Neural progenitor cell (in vitro differentiated cells): ENCODE results near the gene UNG.

Source experiments
- EZH2 ChIP-seq: fragments of 200-600 bp; sonication (generic); IDR thresholded peaks from 2 replicates; pipeline ENCODE4 v1.6.1; 2017; ENCODE audit warnings: antibody characterized with exemption, mild to moderate bottlenecking, moderate library complexity
- EZH2phosphoT487 ChIP-seq: fragments of 200-600 bp; sonication (generic); IDR thresholded peaks from 2 replicates; pipeline ENCODE4 v1.6.1; 2017; ENCODE audit warnings: antibody characterized with exemption
- TF ChIP-seq, protein P1 (sequence below): fragments of 200-600 bp; sonication (generic); IDR thresholded peaks from 2 replicates; pipeline ENCODE4 v1.5.1; 2017; ENCODE audit warnings: antibody characterized with exemption, mild to moderate bottlenecking

DNA sequence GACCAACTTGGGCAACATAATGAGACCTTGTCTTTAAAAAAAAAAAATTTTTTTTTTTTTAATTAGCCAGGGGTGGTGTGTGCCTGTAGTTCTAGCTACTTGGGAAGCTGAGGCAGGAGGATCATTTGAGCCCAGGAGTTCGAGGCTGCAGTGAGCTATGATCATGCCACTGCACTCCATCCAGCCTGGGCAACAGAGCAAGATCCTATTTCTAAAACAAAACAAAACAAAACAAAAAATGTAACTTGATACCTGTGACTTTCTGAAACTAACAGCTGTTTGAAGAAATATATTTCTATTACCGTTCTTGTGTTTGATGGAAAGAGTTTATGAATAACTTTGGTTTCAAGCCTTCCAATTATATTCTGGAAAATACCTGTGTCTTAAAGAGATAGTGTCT, 17.2 kb downstream of the UNG start:
- TF ChIP-seq, protein P1, sequence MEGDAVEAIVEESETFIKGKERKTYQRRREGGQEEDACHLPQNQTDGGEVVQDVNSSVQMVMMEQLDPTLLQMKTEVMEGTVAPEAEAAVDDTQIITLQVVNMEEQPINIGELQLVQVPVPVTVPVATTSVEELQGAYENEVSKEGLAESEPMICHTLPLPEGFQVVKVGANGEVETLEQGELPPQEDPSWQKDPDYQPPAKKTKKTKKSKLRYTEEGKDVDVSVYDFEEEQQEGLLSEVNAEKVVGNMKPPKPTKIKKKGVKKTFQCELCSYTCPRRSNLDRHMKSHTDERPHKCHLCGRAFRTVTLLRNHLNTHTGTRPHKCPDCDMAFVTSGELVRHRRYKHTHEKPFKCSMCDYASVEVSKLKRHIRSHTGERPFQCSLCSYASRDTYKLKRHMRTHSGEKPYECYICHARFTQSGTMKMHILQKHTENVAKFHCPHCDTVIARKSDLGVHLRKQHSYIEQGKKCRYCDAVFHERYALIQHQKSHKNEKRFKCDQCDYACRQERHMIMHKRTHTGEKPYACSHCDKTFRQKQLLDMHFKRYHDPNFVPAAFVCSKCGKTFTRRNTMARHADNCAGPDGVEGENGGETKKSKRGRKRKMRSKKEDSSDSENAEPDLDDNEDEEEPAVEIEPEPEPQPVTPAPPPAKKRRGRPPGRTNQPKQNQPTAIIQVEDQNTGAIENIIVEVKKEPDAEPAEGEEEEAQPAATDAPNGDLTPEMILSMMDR, result no peak
- TF ChIP-seq EZH2, result no peak
- no peak for TF ChIP-seq EZH2phosphoT487
